Prostate gland (tissue), 2 donors: ENCODE data around the gene MDH1B. TPM values are rescaled to one million over a fixed set of nuclear protein-coding genes. Genes with fewer than 3 reads are reported as not detected.
"Not testable (repeated sequence)": the region's sequence is repeated elsewhere in the genome, so short reads cannot be mapped to it uniquely, and the experiment has no call there.

Experiments used
- DNase-seq: peaks from one replicate; pipeline ENCODE4 v3.0.0-alpha.2; 2019; ENCODE audit warnings: low spot score
- H3K27ac ChIP-seq, 2 donors: fragments of 200-600 bp; sonication (generic); 2 replicates each; pipeline ENCODE4 v1.5.1; 2017 to 2019
- H3K27me3 ChIP-seq: fragments of 200-600 bp; sonication (generic); replicated peaks from 2 replicates; pipeline ENCODE4 v1.5.1; 2019; ENCODE audit not compliant: insufficient read depth
- H3K36me3 ChIP-seq, 2 donors: fragments of 200-600 bp; sonication (generic); 1 replicate in 1 of 2; 2 replicates in 1 of 2; pipeline versions ENCODE4 v1.5.1 to v1.8.1; 2017 to 2019
- H3K4me1 ChIP-seq: fragments of 200-600 bp; sonication (generic); replicated peaks from 2 replicates; pipeline ENCODE4 v1.5.1; 2019
- H3K4me3 ChIP-seq, 2 donors: fragments of 200-600 bp; sonication (generic); 2 replicates each; pipeline ENCODE4 v1.5.1; 2017 to 2019
- H3K9me3 ChIP-seq: fragments of 200-600 bp; sonication (generic); 2 replicates; pipeline ENCODE4 v1.5.1; 2017
- CTCF ChIP-seq, 4 experiments: fragments of 200-600 bp in 2 of 4; fragments of 450-650 bp in 2 of 4; sonication (generic) in 2 of 4; IDR thresholded peaks; 1 replicate in 3 of 4; 2 replicates in 1 of 4; pipeline ENCODE4 v1.5.1; 2016 to 2019; ENCODE audit warnings: antibody characterized with exemption in 4 of 4, mild to moderate bottlenecking in 2 of 4, moderate library complexity in 2 of 4
- POLR2A ChIP-seq: fragments of 450-650 bp; IDR thresholded peaks from one replicate; pipeline ENCODE4 v1.6.1; 2016; ENCODE audit warnings: antibody characterized with exemption, mild to moderate bottlenecking
- POLR2AphosphoS5 ChIP-seq: sonication (generic); formaldehyde crosslinking; IDR thresholded peaks from one replicate; pipeline ENCODE4 v1.6.1; 2017; ENCODE audit warnings: antibody characterized with exemption
- WGBS: methylation state at CpG from one replicate; pipeline ENCODE4 v1.1.5; 2018; 5-methylcytosine and 5-hydroxymethylcytosine counted together
- intact Hi-C: fragments of 100-400 bp; cut with DNase I; formaldehyde crosslinking; loops from one replicate; pipeline ENCODE4 v1.14.2; 2022
- total RNA-seq, 2 donors: library from RNA; depleted of rRNA; stranded (reverse); fragments of >200 nt; gene quantifications; one replicate each; pipeline ENCODE4 v1.1.0, GENCODE V29; 2016

The MDH1B gene
- total RNA-seq: 1 to 10 TPM in 1 of 2 donors, under 1 TPM in 1; 0.82 to 6.2 TPM

- Histone ChIP-seq H3K27me3 (no peaks in the 10 kb centered on the region), H3K4me3 (peak within 1 kb of the TSS; percentile 70 to 71), H3K27ac (peak within 1 kb of the TSS; percentile 78 to 81), H3K36me3 (no peaks in the 10 kb centered on the region), H3K4me1 (peaks cover 3% of the 10 kb centered on the region), H3K9me3 (no peaks in the 10 kb centered on the region)
- TF ChIP-seq CTCF (IDR thresholded peaks at IDR 0.05) (peak in 1 of 4 experiments; percentile 5), POLR2A (no peak), POLR2AphosphoS5 (peak; percentile 94)
- peak; percentile 83 for DNase-seq
- WGBS: under 1% methylated on average over 46 of the region's 46 CpGs
- intact Hi-C loops: no loop called here
Measured at GRCh38 chr2:206765242-206766056, at the start of gene MDH1B, which contains the start of gene FASTKD2. Gene MDH1B (minus strand): TSS chr2:206765328. CDS start chr2:206765271, 57 bp downstream. Gene FASTKD2 (plus strand): TSS chr2:206765606. CDS start chr2:206766694, 1,088 bp downstream.

GRCh38 chr2:206814498-206814897, 49.4 kb upstream of the MDH1B start:
- Histone ChIP-seq H3K9me3 (no peaks in the 10 kb centered on the region), H3K36me3 (no peaks in the 10 kb centered on the region), H3K27ac (no peak overlapping the region), H3K4me3 (no peak overlapping the region), H3K4me1 (no peaks in the 10 kb centered on the region), H3K27me3 (no peaks in the 10 kb centered on the region)
- no peak for TF ChIP-seq CTCF (IDR thresholded peaks at IDR 0.05)
- no peak for TF ChIP-seq POLR2A
- no peak for TF ChIP-seq POLR2AphosphoS5
- intact Hi-C loops: no loop called here
- no peak for DNase-seq

GRCh38 chr2:206812471-206812870, 47.3 kb upstream of the MDH1B start:
- H3K27ac ChIP-seq, H3K4me1 ChIP-seq, H3K27me3 ChIP-seq, intact Hi-C loops, DNase-seq, H3K4me3 ChIP-seq, H3K36me3 ChIP-seq, H3K9me3 ChIP-seq: not testable (repeated sequence)
- 97% methylated on average over 5 of the region's 5 CpGs for WGBS

GRCh38 chr2:206807624-206808023, 42.5 kb upstream of the MDH1B start:
- H3K4me1 ChIP-seq, H3K36me3 ChIP-seq, H3K27me3 ChIP-seq, H3K9me3 ChIP-seq, H3K27ac ChIP-seq, intact Hi-C loops, H3K4me3 ChIP-seq, DNase-seq: not testable (repeated sequence)
- WGBS: 91% methylated on average over 3 of the region's 3 CpGs

- no peaks in the 10 kb centered on the region for H3K4me1 ChIP-seq
- DNase-seq: no peak
- 43% methylated on average over 6 of the region's 6 CpGs for WGBS
- H3K27ac ChIP-seq: no peak overlapping the region
- no peaks in the 10 kb centered on the region for H3K27me3 ChIP-seq
- H3K36me3 ChIP-seq: no peaks in the 10 kb centered on the region
- H3K4me3 ChIP-seq: no peak overlapping the region
- intact Hi-C loops: no loop called here
- H3K9me3 ChIP-seq: no peaks in the 10 kb centered on the region
- TF ChIP-seq POLR2AphosphoS5: peak; percentile 47
- TF ChIP-seq POLR2A: no peak
Measured at GRCh38 chr2:206805887-206806607, 40.9 kb upstream of the MDH1B start.

GRCh38 chr2:206804326-206804725, 39.2 kb upstream of the MDH1B start:
- WGBS: 81% methylated on average over 5 of the region's 5 CpGs
- intact Hi-C loops: loop anchor here (5.0 kb wide), 2 partner anchors 178 to 363 kb away; partner anchors contain the start of gene KLF7
- no peaks in the 10 kb centered on the region for H3K27me3 ChIP-seq
- TF ChIP-seq CTCF (IDR thresholded peaks at IDR 0.05): no peak
- TF ChIP-seq POLR2A: no peak
- TF ChIP-seq POLR2AphosphoS5: no peak
- no peaks in the 10 kb centered on the region for H3K4me1 ChIP-seq
- no peak overlapping the region for H3K4me3 ChIP-seq
- no peaks in the 10 kb centered on the region for H3K36me3 ChIP-seq
- H3K9me3 ChIP-seq: no peaks in the 10 kb centered on the region
- no peak overlapping the region for H3K27ac ChIP-seq
- DNase-seq: no peak
